AG09309 (cell line): ENCODE measurements around the gene METTL22.

Experiments
- DNase-seq: peaks from one replicate; pipeline ENCODE4 v3.0.0-alpha.2; 2010; ENCODE audit warnings: low read depth
- H3K4me3 ChIP-seq: 2 replicates; pipeline ENCODE4 v1.5.1; 2011; ENCODE audit warnings: mild to moderate bottlenecking, low read depth, low read length, moderate library complexity; ENCODE audit not compliant: control insufficient read depth
- CTCF ChIP-seq: IDR thresholded peaks from 2 replicates; pipeline ENCODE4 v1.5.1; 2011; ENCODE audit warnings: mild to moderate bottlenecking, low read depth, low read length, inconsistent platforms; ENCODE audit not compliant: insufficient read depth, control insufficient read depth; ENCODE audit errors: missing control alignments

The METTL22 gene

GRCh38 chr16:8696880-8697279 is 75.4 kb downstream of the METTL22 start:
- H3K4me3 ChIP-seq: no peak overlapping the region
- no peak for TF ChIP-seq CTCF
- DNase-seq: no peak

GRCh38 chr16:8697965-8698364 is 76.5 kb downstream of the METTL22 start:
- DNase-seq: no peak
- no peak overlapping the region for H3K4me3 ChIP-seq
- no peak for TF ChIP-seq CTCF
